ENCODE measurements around the gene SFTPB.
A peak's percentile ranks its signal among the peaks of the same experiment; 100 is the strongest.
"Not testable (repeated sequence)": the region's sequence is repeated elsewhere in the genome, so short reads cannot be mapped to it uniquely, and the experiment has no call there.

Gene SFTPB

DNA sequence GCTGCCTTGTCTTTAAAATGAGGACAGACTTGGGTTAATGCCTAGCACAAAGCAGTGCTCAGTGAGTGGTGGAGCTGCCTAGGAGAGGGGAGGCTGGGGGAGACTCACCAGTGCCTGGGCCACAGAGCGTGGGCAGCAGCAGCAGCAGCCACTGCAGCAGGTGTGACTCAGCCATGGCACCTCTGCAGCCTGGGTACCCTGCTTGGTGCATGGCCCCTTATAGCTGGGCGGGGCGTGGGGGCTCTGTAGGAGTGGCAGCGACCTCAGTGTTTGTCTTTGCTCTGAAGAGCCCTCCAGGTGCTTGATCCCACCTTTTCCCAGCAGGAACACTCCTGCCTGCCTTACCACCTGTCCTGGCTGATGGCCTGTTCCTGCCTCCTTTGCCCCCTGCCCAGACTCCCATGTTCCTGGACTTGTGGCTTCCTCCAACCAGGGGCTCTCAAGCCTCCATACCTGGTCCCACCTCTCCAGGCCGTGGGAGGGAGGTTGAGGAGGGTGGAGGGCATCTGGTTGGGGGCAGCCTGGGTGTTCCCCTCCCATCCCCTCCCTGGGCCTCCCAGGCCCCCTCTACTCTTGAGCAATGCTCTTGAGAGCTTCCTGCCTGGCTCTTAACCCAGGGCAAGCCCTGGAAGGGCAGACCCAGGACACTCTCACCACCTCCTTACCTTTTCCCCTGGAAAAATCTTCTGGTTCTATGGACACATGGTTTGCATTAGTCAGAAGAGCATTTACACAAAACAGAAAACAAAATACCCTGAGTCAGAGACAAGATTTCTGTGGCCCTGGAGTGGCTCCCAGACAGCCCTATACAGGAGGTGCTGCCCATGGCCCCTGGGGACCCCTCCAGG lies at the start of gene SFTPB:
Gene SFTPB, minus strand, starts transcription at position 191 of the 848 bp plus-strand sequence. Its CDS starts 16 bp downstream, at position 175.
- DNase-seq = no peak

DNA sequence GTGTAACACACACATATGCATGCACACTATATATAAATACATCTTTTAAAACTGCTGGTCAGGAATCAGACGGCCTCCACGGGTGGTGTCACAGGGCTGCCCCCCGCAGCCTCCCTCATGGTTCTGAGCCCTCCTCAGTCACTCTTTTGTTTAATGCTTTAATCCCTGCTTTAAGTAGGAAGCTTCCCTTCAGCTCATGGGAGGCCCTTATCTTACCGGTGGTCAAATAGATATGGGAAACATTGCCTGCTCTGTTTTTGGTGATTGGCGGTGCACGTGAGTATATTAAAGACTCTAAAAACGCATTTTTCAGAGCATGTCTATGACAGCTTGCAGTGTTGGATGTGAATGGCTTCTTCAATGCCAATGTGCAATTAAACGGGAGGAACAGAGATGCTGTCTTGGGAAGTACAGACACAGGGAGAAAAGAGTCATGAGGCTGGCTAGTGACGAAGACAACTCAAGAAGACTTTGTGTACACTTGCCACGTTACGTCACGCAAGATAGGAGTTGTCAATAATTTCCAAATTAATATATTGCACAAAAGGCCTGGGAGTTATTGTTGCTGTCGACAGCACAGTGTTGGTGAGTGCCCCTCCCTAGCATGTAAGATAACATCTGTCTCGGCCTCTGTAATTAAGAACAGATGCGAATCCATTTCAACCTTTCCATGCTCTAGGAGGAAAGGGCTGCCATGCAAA lies 49.5 kb upstream of the SFTPB start:
- no peak for DNase-seq

DNA sequence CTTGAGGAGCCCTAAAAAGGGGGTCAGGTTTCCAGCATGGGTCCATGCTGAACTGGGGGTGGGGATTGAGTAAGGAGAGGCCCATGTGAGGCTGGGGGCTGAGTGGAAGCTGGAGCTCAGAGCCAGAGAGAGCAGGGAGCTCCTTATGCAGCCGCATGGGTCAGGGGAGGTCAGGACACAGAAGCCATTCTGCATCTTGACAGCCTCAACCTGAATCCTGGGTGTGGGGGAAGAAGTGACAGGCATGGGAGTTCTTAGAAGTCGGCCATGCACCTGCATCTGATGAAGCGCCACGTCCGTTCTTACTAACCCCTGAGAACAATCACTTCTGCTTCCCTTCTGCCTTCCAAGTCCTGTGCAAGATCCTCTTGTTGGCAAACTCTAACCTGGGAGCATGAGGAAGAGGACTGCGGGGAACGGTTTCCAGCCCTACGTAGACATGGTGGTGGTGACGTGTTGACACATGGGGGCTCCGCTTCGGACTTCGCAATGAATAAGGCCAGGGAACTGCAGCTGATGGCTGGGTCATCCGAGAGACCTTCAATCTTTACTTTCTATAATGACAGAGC lies 48.4 kb upstream of the SFTPB start:
- no peak for DNase-seq

DNA sequence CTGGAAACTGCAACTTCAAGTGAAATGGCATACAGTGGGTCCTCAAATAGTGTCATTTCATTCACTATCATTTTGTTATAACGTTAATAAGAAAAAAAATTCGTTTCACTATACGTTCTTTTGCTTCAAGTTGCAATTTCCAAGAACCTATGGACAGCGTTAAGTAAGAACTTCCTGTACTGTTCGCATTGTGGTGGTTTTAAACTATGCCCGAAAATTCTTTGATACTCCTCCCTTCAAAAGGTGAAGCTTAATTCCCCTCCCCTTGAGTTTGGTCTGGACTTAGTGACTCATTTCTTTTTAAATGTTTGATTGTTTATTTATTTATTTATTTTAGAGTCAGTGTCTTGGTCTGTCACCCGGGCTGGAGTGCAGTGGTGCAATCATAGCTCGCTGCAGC lies 46.8 kb upstream of the SFTPB start:
- DNase-seq = no peak

DNA sequence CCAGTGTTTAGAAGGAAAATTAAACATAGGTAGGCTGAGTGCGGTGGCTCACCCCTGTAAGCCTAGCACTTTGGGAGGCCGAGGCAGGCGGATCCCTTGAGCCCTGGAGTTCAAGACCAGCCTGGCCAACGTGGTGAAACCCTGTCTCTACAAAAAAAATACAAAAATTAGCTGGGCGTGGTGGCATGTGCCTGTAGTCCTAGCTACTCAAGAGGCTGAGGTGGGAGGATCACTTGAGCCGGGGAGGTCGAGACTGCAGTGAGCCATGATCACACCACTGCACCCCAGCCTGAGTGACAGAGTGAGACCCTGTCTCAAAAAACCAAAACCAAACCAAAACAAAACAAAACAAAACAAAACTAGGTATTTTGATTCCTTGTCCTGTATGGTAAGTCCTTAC lies 46.4 kb upstream of the SFTPB start:
- DNase-seq = not testable (repeated sequence)

DNA sequence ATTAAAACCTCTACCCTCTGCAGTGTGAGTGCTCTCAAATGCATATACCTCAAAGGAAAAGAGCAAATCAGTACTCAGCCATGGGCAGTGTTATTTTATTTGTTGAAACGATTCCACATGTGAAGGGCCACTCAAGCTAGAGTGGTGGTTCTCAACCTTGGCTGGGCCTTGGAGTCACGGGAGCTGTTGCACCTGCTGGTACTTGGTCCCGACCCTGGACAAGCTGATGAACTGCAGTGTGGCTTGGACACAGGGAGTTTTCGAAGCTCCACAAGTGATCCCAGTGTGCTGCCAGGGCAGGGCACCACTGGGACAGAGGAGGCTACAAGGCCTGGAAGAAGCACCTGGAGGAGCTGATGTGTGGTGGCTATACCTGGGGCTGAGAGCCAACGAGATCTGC lies 45.8 kb upstream of the SFTPB start:
- no peak for DNase-seq

DNA sequence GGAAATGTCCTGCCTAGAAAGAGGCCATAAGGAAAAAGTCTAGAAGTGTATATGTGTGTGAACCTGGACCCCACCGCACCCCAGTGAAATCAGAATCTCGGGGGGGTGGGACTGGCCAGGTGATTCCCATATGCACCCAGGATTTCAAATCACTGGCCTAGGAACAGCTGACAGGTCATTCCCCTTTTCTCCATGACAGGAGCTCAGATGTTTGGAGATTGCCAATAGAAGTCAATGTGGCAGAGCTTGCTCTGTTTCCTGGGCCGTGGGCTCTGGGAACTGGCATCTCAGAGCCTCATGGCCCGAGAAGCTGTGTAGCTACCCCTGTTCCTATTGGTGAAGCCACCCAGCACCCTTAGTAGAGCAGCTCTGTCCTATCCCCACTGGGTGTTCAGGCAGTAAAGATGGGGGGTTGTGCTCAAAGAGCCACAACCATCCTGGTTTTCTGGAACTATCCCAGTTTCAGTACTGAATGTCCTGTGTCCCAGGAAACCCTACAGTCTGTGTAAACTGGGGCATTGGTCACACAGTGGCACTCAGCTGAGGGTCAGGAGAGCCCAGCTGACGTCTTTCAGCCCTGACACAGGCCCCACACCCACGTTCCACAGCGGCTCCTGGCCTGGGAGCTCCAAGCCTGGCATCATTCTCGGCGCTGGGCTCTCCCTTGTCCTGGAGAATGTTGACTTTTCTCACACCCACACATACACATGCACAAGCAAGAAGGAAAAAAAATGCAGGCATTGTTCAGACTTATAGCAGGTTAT lies 45.0 kb upstream of the SFTPB start:
- DNase-seq = no peak

DNA sequence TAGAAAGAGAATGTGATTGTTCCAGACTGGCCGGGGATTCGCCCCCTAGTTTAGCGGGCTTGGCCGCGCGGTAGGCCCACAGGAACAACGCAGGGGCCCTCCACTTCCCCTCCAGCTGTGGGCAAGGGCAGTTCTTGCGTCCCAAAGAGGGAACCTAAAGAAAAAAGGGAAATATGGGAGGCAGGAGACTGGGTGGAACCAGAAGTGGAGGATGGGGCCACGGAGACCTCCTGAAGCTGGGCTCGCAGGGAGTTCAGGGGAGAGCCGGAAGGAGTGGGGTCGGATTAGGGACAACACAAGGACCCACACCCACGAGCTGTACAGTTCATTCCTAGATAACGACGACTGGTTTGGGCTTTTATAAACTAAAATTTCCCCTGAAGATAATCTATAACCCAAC lies 44.3 kb upstream of the SFTPB start:
- no peak for DNase-seq

DNA sequence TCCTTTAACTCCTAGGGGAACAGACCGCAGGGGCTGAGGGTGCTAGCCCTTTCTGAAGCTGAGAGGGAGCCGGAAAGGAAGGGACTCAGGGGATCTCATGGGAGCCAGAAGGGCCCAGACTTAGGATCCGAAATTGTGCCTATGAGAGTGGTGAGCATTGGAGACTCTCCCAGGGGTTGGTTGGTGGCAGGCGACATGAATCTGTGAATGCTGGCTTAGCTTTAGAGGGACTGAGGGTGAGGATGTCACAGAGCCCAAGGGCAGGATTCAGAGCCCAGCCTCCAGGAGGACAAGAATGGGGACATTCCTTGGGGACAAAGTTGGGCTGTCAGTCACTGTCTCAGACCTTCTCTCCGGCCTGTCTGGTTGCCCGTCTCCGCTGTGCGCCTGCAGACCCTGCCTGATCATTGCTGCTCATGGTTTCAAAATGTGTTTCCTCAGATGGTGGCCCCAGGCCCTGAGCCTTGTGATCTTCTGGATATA lies 43.6 kb upstream of the SFTPB start:
- DNase-seq = no peak

DNA sequence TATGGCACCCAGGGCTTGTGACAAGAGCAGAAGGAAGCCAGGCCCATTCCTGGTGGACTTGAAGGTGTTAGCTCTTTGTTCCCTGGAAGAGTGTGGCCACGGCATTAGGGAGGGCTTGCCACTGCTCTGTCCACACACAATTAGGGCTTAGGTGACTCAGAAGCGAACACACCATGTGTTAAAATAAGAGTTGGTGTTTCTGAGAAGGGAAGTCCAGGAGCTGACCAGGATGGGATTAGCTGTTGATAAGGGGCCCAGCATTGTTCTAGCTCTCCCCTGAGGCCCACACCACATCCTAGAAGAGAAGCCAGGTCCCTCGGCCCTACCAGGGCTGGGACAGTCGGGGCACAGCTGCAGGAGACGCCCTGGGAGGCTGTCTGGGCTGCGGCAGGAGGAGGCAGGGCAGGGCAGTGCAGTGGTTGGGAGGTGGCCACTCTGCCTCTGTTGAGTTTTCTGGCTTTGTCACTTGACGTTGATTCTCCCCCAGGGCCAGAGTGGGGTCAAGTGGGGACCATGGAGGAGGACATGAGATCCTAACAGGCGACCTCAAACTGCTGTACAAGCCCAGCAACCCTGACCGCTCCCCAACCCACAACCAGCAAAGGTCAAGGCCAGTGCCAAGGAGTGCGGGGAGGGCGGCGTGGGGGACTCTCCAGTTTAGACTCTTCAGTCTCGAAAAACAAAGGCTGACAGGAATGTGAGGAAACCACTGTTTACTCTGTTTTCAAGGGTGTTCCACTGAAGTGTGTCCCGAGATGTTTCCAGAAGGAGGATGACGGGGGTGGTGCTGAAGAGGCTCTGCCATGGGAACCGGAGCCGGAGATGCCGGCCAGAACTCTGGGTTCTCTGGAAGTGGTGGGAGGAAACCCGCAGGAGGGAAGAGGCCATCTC lies 42.9 kb upstream of the SFTPB start:
- DNase-seq = no peak

DNA sequence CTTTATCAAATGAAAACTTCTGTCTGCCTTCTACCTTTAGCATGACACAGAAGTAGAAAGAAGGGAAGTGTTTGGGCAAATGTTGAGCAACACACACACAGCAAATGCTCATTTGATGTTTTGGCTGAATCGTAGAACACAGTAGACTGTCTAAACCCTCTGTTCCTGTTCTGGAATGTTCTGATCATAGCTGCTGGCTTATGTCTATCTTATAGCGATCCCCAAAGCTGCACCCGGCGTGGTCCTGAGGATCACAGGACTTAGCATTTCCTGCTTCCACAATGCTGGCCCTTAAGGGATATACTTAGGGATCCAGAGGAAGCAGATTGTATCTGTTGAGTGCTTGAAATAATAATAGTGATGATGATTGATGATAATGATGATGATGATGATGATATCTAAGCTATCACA lies 41.4 kb upstream of the SFTPB start:
- no peak for DNase-seq

DNA sequence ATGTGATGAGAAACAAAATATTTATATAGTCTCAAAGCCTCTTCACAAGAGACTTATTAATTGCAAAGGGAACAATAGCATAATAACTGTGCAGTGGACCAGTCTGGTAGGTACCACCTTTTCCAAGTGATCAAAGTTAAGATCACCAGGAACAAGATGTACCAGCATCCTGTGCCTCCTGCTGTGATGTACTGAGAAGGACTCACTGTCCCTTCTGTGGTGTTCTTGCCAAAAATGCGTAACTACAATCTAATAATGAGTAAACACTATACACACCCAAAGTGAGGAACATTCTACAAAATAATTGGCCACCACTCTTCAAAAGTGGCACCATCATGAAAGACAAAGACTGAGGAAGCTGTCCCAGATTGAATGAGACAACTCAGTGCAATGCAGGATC lies 40.6 kb upstream of the SFTPB start:
- DNase-seq = no peak

DNA sequence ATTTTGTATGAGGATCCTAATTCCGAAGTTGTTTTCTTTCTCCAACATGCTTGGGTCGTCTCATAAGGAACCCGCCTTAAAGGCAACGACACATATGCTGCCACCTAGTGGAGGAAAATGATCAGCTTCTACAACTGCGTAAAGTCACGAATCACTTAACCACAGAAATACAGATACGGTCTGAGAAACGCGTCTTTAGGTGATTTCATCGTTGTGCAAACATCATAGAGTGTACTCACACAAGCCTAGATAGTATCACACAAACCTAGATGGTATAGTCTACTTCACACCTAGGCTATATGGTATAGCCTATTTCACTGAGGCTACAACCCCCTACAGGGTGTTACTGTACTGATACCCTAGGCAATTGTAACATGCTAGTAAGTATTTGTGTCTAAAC lies 39.3 kb upstream of the SFTPB start:
- peak; percentile 68 for DNase-seq

DNA sequence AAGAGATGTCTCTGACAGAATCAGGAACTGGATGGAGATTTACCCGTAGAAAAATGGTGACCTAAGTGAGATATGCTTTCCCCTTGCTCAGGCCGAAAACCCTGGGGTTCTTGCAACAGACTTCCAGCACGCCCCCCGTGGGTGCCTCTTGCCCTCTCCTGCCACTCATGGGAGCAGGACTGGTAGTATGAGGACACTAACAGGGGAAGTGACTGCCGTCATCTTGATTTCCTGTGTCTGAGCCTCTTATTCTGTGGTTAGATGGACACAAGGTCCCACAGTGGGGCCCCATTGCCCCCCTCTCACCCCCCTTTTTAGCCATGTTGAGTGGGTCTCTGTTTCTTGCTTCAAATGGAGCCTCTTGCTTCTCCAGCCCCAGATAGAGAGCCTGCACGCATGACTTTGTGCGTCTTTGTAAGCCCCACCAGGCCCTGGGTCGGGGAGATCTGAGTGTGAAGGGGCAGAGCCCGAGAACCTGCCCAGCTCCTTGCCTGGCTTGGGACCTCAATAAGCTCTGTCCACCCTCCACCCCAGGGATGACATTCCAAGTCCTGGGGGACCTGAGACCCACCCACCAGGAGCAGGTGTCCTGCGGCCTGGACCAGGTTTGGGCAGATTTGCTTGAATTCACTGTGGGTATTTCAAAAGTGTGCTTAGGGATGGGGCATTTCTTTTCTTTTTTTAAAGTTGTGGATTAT lies 38.7 kb upstream of the SFTPB start:
- DNase-seq = no peak

DNA sequence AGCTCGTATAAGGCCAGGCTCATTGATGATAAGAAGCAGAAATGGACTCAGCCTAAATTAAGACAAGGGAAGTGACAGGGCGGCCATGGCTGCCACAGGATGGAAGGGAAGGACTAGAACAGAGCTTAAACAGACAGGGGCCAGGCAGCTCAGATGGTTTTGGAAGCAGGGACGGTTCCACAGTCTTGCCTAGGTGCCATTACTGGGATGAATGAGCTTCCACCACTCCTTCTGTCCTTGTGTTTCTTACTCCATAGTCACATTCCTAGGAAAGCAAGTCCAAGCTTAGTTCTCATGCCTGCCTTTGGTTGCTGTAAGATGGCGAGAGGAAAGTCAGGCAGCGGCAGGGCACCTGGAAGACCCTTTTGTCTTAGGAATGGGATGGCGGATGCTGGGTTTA lies 38.1 kb upstream of the SFTPB start:
- DNase-seq = no peak

DNA sequence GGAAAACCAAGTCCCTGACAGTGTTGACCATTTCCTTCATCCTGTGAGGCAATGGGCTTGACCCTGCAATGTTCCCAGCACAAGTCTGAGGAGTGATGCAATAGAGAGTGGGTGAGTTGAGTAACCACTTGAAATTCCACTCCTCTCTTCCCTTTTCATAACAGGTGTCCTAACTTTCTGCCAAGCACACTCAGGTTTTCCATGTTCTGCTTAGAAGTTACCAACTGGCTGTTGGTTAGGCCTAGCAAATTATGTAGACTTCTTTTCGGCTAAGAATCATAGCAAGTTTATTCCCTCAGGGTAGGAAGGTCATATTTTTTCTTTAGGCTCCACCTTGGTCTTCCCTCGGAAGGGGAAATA lies 37.7 kb upstream of the SFTPB start:
- DNase-seq = no peak

DNA sequence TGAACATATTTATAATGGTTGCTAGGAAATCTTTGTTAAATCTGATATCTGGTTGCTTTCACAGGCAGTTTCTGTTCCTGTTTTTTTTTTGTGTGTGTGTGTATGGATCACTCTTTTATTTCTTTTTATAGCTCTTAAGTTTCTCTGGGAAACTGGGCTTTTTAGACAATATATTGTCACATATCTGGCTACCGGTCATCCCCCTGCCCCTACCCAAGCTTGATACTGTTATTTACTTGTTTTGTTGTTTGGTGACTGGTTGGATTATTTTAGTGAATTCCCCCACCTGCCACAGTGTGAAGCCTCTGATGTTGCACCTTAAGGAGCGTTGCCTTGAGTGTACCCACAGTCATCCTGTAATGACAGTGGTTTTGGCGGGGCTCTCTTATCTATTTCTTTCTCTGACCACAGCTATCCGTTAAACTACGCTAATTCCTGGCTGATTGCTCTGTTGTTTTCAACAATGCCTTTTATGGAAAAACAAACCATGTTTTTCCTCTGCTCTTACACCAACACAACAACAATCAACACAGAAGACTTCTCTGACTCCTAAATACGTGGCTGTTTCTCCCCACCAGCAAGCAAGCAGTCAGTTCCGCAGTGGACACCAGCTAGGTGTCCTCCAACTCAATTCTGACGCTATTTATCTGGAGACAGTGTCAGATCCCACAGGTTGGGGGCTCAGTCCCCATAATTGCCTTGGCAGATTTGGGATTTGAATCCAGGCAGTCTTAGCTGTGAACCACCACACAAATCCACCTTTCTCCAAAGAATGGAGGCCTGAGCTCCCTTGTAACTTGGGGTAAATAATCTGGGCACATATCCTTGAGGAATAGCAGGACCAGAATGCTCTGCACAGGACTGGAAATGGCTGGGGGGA lies 37.0 kb upstream of the SFTPB start:
- peak; percentile 36 for DNase-seq

DNA sequence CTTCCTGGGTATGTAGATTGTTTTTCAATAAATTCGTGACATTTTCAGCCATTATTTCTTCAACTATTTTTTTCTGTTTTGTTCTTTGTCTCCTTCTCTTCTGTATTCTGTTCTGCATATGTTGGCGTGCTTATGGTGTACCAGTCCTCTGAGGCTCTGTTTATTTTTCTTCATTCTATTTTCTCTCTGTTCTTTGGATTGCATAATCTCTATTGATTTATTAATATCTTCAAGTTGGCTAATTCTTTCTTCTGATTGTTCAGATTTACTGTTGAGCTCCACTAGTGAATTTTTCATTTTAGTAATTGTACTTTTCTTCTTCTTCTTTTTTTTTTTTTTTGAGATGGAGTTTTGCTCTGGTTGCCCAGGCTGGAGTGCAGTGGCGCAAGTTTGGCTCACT lies 36.0 kb upstream of the SFTPB start:
- DNase-seq = no peak

DNA sequence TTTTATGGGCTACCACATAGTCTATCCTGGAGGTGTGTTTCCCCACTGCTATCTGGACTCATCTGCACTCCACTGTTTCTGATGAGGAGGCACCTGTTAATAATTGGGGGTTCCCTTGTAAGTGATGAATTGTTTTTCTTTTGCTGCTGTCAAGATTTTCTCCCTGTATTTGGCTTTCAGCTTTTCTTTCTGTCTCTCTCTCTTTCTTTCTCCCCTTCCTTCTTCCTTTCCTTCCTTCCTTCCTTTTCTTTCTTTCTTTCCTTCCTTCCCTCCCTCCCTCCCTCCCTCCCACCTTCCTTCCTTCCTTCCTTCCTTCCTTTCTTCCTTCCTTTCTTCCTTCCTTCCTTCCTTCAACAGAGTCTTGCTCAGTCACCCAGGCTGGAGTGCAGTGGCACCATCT lies 35.3 kb upstream of the SFTPB start:
- DNase-seq = no peak

DNA sequence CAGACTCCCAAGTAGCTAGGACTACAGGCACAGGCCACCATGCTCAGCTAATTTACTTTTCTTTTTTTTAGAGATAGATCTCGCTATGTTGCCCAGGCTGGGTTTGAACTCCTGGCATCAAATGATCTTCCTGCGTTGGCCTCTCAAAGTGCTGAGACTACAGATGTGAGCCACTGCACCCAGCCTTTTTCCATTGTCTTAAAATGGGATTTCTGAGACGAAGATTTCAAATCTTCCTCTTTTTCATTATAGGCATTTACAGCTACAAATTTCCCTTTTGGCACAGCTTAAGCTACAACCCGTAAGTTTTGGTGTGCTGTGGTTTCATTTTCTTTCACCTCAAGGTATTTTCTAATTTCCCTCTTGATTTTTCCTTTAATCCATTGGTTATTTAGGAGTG lies 34.8 kb upstream of the SFTPB start:
- no peak for DNase-seq

DNA sequence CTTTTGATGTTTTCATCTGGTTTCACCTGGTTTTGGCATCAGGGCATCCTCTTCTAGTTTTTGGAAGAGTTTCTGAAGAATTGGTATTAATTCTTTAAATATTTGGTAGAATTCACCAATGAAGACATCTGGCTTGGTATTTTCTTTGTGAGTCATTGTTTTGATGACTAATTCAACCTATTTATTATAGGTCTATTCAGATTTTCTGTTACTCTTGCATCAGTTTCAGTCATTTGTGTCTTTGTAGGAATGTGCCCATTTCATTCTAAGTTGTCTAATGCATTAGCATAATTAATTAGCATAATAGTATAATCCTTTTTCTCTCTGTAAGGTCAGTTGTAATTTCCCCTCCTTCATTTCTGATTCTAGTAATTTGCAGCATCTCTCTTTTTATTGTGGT lies 34.2 kb upstream of the SFTPB start:
- DNase-seq = no peak

Data from activated gamma-delta T cell treated with Interleukin-2 at 50 U/mL for 16 hours (primary cell).